ENCODE results near the gene CDKL4.
"Not testable (repeated sequence)": the region's sequence is repeated elsewhere in the genome, so short reads cannot be mapped to it uniquely, and the experiment has no call there.

Gene CDKL4

DNA sequence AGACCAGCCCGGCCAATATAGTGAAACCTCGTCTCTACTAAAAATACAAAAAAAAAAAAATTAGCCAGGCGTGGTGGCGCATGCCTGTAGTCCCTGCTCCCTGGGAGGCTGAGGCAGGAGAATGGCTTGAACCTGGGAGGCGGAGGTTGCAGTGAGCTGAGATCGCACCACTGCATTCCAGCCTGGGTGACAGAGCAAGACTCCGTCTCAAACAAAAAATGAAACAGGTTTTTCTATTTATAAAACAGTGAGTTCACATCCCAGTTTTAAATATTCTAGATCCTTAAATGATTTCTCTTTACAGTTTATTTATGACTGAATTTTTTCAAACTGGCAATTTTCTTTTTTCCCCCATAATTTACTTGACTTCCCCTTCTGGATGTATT, 102.8 kb downstream of the CDKL4 start:
- DNase-seq: not testable (repeated sequence)

DNA sequence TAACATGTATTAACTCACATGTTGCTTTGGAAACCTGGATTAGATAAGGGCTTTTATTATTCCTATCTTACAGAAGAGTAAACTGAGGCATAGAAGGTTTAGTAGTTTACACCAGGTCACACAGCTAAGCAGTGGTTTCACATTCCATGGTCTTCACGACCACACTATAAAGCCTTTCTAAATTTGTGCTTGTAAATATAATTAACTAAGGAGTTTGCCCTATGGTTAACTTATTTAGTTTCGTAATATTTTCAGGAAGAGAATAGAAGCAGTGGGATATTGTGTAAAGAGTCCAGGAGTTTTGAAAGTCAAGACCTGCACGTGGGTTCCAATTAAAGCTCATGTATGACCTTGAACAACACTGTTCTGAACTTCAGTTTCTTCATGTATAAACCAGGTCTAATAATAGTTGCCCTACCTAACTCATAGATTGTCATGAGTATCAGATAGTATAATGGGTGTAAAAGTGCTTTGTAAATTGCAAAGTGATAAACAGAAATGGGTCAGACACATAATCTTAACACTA, 103.4 kb downstream of the CDKL4 start:
- DNase-seq: no peak

DNA sequence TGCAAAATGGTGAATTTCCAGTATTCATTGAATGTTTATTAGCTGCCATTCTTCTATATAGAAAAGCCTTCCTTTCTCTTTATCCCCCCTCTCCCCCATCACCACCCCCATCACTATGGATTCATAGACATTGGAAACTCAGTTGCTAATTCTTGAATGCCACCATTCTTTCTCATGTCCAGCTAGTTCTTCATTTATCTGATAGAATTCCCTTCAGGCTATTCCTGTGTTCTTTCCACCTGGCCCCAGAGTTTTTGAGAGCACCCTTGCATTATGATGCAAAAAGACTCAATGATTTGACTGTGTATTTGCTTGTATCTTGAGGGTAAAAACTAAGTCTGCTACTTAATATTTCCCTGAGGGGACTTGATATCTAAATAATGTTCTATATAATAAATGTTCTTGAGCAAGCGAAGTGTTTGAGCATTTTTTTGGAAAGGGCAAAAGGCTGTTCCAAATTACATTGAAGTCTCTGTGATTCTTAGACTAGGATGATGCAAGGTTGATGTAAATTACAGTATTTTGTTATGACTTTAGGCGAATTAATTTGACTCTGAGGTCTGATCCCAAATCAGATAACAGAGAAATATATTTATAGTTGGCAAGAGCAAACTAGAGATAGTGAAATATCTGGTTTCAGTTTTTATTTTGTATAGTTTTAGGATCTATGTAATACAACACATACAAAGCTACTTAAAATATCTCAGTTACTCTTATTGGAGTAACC, 104.1 kb downstream of the CDKL4 start:
- no peak for DNase-seq

GRCh38 chr2:39138837-39139211, 104.9 kb downstream of the CDKL4 start:
- no peak for DNase-seq

GRCh38 chr2:39138187-39138836, 105.5 kb downstream of the CDKL4 start:
- not testable (repeated sequence) for DNase-seq

DNA sequence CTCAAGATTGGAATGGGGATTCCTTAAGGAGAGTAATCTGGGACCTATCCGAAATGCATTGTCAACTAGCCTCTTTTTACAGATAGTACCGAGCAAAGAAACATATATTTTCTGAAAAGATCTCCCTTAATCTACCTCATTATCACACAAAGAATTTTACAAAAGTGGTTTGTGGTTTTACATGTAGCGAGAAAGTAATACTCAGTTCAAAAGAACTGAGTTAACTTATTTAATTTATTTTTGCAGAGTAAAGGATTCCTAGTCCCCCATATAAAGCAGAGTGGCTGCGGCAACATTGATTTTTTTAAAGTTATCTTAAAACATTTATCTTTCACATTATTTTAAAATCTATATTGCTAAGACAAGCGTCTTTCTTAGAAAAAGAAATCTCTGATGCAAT, 107.0 kb downstream of the CDKL4 start:
- no peak for DNase-seq

- no peak for DNase-seq
Observed at GRCh38 chr2:39135690-39136259, 108.0 kb downstream of the CDKL4 start.

DNA sequence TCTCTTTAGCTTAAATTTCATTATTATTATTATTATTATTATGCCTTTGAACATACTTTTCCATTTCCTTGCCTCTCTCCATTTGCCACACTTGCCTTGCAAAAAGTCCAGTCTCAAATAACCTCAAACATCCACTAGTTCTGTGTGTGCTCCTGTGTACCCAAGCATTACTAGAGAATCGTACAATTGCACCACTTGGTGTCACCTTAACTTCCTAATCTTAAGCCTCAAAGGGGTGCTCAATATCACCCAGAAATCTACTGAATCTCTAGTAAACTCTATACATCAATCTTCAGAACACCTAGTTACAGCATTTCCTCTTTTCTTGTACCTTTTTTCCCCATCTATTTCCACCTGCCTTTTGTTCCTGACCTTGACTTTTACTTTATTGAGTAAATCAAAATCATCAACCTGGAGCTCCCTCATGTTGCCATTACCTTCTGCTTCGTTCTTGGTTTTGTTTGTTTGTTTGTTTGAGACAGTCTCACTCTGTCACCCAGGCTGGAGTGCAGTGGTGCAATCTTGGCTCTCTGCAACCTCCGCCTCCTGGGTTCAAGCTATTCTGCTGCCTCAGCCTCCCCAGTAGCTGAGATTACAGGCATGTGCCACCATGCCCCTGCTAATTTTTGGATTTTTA, 110.4 kb downstream of the CDKL4 start:
- no peak for DNase-seq

DNA sequence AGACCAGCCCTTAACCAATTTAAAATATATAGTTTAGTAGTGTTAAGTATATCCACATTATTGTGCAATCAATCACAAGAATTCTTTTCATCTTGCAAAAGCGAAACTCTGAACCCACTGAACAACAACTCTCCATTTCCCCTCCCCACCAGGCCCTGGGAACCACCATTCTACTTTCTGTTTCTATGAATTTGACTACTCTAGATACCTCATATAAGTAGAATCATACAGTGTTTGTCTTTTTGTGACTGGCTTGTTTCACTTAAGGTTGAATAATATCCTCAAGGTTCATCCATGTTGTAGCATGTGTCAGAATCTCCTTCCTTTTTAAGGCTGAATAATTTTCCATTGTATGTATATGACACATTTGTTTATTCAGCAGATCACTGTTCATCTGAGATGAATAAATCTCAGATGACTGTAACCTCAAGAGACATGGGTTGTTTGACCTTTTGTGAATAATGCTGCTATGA, 114.8 kb downstream of the CDKL4 start:
- DNase-seq: no peak

- no peak for DNase-seq
Observed at GRCh38 chr2:39127973-39128372, 115.8 kb downstream of the CDKL4 start.

Data from NCI-H510A treated with DMSO at 0.1 percent for 48 hours (cell line).